NCI-H146 (cell line): ENCODE results near the gene LRRC49.

Source experiments
- DNase-seq: peaks from one replicate; lab custom pipeline; 2025; lab: John Stamatoyannopoulos, UW

Gene LRRC49

GRCh38 chr15:71052356-71052755 lies 159.7 kb downstream of the LRRC49 start:
- no peak for DNase-seq

GRCh38 chr15:71054286-71054952 lies 161.8 kb downstream of the LRRC49 start:
- no peak for DNase-seq

GRCh38 chr15:71055461-71055860 lies 162.8 kb downstream of the LRRC49 start:
- DNase-seq: no peak

GRCh38 chr15:71056111-71056510 lies 163.5 kb downstream of the LRRC49 start:
- DNase-seq: no peak

- DNase-seq: no peak
Measured at GRCh38 chr15:71057143-71057542, 164.5 kb downstream of the LRRC49 start.

- DNase-seq: no peak
Measured at GRCh38 chr15:71057581-71057980, 165.0 kb downstream of the LRRC49 start.

- DNase-seq: no peak
Measured at GRCh38 chr15:71060983-71061382, 168.4 kb downstream of the LRRC49 start.

GRCh38 chr15:71066983-71067382 lies 174.4 kb downstream of the LRRC49 start:
- DNase-seq: no peak

GRCh38 chr15:71069693-71070092 lies 177.1 kb downstream of the LRRC49 start:
- DNase-seq: no peak

GRCh38 chr15:71071529-71071928 lies 178.9 kb downstream of the LRRC49 start:
- DNase-seq: no peak

- DNase-seq: no peak
Measured at GRCh38 chr15:71072423-71072822, 179.8 kb downstream of the LRRC49 start.

- no peak for DNase-seq
Measured at GRCh38 chr15:71078506-71079207, 186.0 kb downstream of the LRRC49 start.

- DNase-seq: no peak
Measured at GRCh38 chr15:71079208-71080044, 186.8 kb downstream of the LRRC49 start.

GRCh38 chr15:71080166-71080565 lies 187.5 kb downstream of the LRRC49 start:
- no peak for DNase-seq

GRCh38 chr15:71080705-71081104 lies 188.1 kb downstream of the LRRC49 start:
- no peak for DNase-seq

- no peak for DNase-seq
Measured at GRCh38 chr15:71082803-71083202, 190.2 kb downstream of the LRRC49 start.

- DNase-seq: no peak
Measured at GRCh38 chr15:71083349-71083748, 190.7 kb downstream of the LRRC49 start.

- DNase-seq: no peak
Measured at GRCh38 chr15:71084264-71084663, 191.6 kb downstream of the LRRC49 start.

- DNase-seq: peak; percentile 83
Measured at GRCh38 chr15:71085809-71086208, 193.2 kb downstream of the LRRC49 start.

GRCh38 chr15:71088155-71088554 lies 195.5 kb downstream of the LRRC49 start:
- no peak for DNase-seq

- DNase-seq: no peak
Measured at GRCh38 chr15:71088683-71089082, 196.1 kb downstream of the LRRC49 start.

GRCh38 chr15:71089801-71090200 lies 197.2 kb downstream of the LRRC49 start:
- DNase-seq: no peak

- DNase-seq: no peak
Measured at GRCh38 chr15:71091601-71092000, 199.0 kb downstream of the LRRC49 start.
